Activated CD8-positive, alpha-beta memory T cell treated with anti-CD3 and anti-CD28 coated beads, Interleukin-2, amount 50 U/mL, for 24 hours (primary cell): ENCODE measurements around the gene KRT2.

Source experiments
- DNase-seq: peaks from one replicate; pipeline ENCODE4 v3.0.0-alpha.2; 2020; ENCODE audit errors: extremely low read depth

The KRT2 gene

DNA sequence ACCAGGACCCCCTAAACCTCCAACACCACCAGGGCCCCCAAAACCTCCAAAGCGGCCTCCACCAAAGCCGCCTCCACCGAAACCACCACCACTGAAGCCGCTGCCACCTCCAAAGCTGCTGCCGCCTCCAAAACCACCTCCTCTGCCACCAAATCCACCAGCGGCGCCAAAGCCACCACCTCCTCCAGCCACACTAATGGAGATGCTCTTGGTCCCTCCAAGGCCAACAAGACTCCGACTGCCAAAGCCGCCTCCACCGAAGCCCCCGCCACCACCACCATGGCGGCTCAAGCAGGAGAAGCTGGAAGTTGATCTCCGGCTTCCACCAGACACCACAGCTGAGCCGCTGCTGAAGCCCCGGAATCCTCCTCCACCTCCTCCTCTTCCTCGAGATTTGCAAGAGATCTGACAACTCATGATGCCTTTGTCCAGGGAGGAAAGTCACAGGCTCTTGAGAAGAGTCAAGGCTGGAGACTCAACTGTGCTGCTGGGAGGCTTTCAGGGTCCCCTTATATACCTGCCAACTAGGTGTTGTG, at the start of gene KRT2:
TSS of gene KRT2 (minus strand) at position 486 of the 536 bp plus-strand sequence. CDS start at position 417, 69 bp downstream.
- no peak for DNase-seq

DNA sequence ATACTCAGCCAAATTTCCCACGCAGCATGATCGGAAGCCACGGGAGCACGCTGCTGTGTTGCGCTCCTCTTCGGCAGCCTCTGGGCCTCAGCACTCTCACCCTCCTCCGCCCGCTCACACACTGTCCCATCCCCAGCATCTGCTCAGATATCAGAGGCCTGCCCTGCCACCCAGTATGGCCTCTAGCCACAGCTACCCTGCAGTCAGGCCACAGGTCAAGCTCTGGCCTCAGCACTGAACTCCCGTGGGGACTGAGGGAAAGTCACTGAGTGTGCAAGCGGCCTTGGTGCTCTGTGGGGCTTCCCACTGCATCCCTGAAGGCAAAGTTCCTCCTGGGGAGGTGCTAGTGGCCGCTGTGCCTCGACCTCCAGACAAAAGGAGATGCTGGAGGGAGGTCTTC, 49.3 kb upstream of the KRT2 start:
- DNase-seq: no peak

DNA sequence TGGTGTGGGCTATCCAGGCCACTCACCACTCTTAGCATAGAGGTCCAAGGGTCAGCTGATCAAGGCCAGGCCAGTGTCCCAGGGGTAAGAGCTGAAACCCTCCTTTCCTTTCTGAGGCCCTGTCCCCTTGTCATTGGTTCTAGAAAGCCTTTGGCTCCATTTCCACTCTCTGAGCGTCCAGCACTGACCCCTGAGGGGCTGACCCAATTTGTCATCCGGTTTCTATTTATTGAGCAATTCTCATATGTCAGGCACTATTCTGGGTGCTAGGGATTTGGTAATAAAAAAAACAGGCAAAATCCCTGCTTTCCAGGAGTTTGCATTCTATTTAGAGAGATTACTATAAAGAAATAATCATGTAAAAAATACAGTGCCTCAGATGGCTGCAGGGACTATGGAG, 47.9 kb upstream of the KRT2 start:
- no peak for DNase-seq

DNA sequence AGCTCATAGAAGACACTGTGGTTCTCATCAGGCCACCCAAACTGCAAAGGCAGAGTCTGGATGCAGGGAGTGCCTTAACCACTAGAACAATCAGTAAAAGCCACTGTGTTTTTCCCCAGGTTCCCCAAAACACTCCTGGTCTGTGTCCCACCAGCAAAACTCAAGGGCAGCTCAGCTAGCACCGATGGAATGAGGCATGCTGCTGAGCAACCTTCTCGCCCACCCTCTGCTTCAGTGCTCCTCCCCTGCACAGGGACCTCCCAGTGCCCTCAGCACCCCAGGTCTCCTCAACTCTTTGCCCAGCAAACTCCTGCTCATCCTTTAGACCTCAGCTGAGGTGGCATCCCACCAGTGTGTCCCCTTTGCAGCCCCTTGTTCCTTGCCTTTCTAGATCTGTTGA, 47.4 kb upstream of the KRT2 start:
- DNase-seq: no peak

DNA sequence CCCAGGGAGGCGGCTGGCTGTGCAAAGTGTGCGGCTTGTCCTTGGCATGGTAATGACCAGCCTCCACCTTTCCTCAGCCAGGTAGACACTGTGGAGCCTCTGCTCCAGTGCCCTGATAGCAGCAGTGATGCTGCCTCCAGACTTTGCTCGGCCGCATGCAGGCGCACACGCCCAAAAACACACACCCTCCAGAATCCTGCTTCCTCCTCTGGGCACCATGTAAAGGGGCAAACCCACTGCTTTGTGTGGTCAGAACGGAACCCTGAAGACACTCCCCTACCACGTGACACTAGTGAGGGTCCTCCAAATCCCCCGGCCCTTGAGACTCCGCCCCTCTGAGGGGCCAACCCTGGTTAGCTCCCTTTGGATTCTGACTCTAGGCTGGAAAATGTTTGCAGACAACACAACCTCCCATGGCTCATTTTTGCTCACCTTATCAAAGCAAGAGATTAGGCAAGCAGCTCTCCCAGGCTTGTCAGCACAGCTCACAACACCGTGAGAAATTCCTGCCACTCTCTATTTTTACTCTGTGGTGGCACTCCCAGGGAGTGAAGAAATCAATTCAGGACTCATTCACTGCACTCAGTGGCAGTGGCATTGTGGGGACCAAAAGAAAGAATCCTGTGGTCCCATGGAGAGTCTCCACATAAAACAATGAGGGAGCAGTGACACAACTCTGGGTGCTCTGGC, 46.8 kb upstream of the KRT2 start:
- DNase-seq: no peak

DNA sequence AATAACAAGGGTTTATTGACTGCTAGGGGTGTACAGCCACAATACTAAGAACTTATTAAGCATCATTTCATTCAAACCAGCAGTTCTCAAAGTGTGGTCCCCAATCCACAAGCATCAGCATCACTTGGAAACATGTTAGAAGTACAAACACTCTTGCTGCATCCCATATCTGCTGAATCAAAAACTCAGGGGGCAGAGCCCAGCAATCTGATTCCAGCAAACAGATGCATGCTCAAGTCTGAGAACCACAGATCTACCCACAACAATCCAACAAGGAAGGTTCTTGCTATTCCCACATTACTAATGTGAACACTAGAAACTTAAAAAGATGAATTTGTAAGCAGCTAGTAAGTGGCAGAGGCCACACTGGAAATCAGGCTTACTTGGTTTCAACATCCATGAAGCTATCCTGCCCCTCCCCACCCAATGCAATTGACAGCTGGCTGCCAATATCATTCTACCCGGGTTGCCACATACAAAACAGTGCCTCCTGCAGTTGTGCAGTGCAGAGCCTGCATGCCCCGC, 45.1 kb upstream of the KRT2 start:
- DNase-seq: no peak

DNA sequence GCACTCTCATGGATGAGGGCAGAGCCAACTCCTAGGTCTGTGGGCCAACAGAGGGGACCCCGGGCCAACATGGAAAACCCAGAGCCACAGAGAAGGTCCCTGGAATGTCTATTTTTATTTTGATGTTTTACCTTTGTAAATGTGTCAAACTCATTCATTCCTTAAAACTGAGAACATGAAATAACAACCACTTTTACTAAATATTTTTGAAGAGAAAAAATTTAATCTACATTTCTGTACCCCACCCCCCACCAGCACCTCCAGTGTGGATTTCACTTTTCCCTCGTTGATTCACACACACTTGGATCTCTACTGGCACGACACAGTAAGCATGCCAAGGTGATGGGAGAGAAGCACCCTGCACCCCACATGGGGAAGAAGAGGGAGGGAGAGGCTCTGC, 44.6 kb upstream of the KRT2 start:
- no peak for DNase-seq

DNA sequence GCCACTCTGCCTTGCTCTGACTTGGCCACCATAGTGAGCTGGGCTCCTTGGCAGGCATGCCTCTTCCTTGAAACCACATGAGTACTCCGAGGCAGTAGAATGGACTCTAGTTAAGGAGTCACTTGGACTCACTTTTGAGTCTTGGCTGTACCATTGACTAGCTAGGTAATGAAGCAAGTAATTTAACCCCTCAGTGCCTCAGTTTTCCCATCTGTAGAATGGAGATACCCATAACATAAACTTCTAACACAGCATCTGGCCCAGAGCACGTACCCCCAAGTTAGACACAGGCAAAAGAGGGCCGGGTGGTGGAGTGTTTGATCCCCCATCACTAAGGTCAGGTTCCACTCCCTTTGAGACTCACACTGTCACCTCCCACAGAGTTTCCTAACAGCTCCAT, 43.0 kb upstream of the KRT2 start:
- no peak for DNase-seq

DNA sequence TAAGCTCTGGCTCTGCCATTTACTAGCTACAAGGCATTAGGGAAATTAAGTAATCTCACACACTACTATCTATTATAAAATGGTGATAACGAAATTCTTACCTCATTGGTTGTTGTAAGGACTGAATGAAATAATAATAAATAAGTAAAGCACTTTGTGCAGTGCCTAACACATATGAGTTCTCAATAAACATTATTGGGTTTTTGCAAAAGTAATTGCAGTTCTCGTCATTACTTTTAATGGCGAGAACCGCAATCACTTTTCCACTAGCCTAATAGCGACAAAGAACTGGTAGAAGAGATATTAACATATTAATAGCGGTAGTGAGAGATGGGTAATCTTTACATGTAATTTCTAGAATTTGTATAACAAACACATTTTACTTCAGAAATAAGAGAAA, 42.1 kb upstream of the KRT2 start:
- DNase-seq: no peak

DNA sequence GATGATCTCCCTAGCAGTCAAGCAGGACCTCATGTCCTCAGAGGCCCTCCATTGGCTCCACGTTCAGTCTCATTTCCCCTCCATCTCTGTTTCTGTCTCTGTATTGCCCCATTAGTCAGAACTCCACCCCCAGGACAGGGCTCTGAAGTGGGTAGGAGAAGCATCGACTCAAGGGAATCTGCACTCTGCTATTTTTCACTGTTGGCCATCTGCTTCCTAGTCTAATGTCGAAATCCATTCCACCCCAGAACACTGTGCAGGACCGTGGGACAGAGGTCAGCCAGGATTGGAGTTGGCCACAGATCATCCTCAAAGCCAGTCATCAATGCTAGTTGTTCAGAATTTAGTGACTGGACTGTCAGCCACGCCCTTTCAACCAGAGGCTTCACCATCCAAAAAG, 41.2 kb upstream of the KRT2 start:
- no peak for DNase-seq

DNA sequence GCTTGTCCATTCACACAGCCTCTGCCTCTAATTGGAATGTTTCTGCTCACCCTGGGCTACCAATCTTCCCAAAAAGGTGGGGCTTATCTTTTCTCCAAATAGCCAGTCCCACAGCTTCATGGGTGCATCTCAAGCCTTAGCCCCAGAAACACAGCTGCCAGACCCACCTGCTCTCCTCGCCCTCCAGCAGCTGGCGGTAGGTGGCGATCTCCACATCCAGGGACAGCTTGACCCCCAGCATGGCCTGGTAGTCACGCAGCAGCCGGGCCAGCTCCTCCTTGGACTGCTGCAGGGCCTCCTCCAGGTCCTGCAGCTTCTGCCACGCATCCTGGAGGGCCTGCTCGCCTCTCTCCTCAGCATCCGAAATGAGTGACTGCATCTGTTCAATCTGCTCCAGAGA, 40.2 kb upstream of the KRT2 start:
- DNase-seq: no peak

DNA sequence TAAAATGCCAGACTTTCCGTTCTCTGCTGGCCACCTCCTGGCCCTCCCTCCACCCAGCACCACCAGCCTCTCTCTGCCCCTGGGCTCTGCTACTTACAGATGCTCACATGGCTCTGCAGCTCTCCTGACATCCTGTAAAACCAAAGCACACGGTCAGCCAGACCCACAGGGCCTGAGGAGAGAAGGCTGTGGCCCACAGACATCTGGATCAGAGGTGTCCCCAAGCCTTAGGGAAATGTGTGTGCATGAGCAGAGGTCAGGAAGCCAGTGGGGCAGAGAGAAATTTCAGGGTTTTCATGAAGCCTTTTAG, 39.8 kb upstream of the KRT2 start:
- no peak for DNase-seq

DNA sequence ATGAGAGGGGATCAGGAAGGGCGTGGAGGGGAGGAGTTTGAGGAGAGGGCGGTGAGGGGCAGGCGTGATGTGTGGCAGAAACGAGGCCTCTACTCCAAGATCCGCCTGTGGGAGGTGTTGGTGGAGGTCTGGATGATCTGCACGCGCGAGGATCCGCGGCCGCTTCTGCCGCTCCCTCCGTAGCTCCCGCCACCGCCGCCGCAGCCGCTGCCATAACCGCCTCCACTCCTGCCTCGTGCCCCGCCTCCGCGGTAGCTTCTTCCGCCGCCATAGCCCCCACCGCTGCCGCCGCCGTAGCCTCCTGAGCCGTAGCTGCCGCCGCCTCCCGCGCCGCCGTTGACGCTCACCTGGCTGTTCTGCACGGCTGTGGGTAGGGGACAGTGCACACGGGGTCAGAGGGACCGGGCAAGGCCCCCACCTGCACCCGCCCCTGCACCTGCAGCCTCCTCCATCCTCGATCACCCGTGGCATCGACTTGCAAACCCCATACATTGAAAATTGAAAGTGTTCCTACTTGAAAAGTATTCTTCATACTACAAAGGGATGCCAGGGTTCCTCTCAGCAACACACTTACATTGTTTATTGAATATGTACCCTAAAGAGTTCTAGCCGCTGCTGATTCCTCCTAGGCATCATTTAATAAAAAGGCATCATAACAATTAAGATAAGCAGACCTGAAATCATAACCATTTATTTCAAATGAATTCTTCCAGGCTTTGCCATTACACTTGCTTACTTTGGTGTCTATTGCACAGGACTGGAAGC, 39.2 kb upstream of the KRT2 start:
- DNase-seq: no peak

DNA sequence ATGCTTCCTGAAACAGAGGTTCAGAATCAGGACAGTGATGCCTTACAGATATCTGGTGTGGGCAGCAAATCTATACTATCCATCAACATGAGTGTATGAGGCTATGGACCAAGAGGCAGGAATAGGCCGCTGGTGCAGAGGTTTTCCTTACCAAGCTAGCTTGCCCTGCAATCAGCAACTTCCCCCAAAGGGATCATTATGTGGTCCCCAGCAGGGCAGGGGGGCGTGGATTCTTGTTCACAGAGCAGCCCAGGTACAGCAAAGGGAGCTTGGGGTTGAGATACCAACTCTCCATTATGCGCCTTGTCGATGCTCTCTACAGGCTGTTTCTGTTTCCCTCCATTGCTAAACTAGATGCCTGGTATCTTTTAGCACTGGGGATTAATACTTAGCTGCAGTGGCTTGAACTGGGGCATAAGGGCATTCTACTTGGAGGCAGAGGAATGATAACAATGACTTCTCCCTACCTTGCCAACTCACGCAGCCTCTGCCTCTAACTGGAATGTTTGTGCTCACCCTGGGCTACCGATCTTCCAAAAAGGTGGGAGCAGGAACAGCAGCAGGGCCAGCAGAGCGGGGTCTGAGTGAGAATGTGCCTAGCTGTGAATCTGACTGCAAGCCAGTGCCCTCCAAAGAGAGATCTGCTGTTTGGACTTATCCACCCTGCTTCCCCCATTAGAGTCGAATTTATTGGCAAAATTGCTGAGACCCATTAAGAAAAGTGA, 38.5 kb upstream of the KRT2 start:
- no peak for DNase-seq

DNA sequence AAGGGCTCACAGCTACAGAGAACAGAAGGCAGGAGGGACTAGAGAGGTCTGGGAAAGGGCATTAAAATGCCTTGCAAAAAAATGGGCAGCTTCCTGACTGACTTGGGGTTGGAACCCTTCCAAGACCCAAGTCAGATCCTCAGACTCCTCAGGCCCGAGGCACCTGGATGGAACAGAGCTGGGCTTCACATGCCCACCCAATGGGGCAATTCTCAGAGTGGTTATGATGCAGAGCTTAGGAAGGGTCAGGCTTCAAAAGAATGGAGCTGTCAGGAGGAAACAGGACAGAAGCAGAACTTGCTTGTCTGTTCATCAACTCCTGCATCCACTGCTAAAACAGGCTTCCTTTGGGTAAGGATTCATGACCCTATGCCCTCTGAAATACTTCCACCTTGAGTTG, 37.9 kb upstream of the KRT2 start:
- DNase-seq: no peak

DNA sequence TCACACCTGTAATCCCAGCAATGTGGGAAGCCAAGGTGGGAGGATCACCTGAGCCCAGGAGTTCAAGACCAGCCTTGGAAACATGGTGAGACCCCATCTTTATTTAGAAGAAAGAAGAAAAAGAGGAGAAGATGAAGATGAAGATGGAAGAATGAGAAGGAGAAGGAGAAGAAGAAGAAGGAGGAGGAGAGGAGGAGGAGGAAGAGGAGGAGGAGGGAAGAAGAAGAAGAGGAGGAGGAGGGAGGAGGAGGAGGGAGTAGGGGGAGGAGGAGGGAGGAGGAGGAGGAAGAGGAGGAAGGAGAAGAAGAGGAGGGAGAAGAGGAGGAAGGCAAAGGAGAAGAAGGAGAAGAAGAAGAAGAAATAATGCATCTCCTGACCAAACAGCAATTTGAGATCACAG, 37.2 kb upstream of the KRT2 start:
- DNase-seq: no peak

DNA sequence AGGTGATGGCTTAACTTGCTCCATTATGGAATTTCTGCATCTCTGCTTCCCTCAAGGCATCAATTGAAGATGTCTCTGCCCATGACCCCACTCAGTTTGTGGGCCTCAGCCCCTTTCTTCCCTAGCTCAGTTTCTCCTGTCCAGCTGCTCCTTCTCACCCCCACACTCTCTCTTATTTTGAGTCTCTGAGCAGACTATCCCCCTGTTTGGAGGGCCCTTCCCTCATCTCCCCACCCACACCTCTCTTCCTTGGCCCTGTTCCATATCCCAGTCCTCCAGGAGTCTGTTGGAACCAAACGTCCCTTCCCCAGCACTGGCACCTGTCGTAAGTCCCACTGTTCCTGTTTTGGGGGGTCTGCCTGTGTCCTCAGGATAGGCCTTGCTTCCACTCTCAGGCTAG, 36.5 kb upstream of the KRT2 start:
- DNase-seq: no peak

DNA sequence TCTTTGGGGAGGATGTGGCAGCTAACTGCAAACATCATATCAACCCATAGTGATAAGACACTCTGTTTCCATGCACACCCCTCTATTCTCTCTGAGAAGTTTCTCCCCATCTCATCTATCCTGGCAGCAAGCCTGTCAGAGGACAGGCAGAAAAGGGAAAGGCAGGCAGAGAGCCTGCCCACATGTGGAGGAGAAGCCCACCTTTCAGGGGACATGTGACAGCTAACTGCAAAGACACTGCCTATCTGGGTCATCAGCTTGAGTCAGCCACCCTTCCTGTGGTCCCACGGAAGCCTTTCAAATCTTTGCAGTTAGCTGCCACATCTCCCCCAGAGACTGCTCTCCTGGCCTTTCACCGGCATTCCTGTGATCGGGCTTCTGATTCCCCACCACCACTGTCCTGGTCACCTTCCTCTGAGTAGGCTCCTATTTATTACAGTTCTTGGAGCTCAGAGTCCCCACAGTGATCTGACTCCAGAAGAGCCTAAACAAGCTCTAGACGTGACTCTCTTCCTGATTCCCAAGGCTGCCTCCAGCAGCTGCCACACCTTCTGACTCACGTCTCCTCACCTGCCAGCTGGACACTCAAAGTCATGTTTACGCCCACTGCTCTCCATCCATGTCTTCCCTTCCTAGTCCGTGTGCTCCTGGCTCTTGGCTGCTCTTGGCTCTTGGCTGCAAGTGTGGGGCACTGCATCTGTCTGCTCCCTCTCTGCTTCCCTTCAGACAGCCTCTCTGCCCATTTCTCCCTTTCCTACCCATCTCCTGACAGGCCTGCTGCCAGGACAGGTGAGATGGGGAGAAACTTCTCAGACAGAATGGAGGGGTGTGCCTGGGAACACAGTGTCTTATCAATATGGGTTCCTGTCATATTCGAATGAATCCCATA, 35.7 kb upstream of the KRT2 start:
- no peak for DNase-seq

DNA sequence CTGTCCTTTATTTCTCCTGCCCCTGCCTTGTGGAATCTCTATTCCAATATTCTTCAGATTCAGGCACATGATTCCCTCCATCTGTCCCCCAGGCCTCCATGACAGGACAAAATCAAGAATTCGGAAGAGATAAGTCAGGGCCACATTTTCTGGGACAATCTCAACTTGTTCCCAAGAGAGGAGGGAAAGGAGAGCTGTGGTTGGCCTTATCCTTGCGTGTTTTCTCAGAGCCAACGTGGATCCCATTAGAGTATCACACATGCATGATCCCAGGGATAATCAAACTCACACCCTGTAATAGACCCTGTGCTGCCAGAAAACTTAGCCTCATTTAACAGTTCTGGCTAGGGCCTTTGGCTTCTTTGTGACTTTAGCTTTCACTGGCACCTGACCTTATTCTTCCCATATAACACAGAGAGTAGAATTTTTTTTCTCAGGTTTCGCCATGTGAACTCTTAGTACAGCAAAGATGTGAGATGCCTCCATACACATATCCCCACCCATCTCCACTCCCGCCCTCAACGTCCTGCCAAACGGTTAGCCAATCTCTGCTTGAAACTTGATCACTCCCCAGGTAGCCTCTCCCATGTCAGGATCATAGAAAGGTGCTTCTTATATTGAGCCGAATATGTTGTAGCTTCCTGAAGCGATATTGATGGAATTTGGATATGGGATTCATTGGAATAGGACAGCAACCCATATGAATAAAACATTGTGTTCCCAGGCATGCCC, 34.9 kb upstream of the KRT2 start:
- no peak for DNase-seq

DNA sequence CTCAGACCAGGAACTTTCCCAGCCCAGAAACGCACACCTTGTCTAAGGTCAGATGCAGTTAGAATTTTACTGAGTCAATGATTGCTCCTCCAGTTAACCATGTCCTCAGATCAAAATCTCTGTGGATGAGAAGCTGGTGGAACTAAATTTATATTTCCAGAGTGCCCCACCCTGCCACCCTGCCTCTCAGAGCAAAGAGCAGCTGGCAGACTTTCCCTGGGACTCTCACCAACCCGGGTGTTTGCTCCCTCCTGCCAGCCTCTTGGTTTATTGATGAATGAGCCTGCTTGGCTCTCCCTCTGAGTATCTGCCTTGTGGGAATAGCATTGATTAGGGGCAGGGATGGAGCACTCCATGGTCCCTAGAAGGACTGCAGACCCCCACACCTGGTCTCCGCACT, 34.1 kb upstream of the KRT2 start:
- DNase-seq: no peak

DNA sequence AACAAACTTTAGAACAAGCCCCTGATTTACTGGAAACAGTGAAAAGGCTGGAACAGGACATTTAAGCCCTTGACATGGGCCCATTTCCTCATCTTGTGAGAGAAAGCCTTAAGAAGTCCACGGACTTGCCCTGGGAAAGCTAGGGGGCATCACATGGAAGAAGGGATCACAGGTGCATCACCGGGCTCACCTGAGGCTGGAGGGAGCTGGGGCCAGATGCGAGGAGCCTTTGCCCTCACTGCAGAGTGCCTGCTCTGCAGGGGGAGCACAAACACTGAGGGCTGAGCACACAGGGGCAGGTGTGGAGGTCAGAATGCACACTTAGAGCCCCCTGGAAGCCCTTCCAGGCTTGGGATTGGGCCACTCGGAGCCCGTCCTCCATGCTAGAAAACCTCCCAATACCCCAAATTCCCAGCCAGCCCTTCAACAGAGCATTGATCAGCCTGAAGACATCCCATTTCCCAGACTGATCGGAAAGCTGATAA, 33.4 kb upstream of the KRT2 start:
- DNase-seq: no peak
